NOMO-1 treated with DMSO at 0.1 percent for 48 hours (cell line): ENCODE results near the gene GPSM3.
"Not testable (repeated sequence)": the region's sequence is repeated elsewhere in the genome, so short reads cannot be mapped to it uniquely, and the experiment has no call there.

Experiments used
- DNase-seq: peaks from one replicate; lab custom pipeline; 2025; ENCODE audit not compliant: unreplicated experiment; lab: John Stamatoyannopoulos, UW

The GPSM3 gene, protein sequence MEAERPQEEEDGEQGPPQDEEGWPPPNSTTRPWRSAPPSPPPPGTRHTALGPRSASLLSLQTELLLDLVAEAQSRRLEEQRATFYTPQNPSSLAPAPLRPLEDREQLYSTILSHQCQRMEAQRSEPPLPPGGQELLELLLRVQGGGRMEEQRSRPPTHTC

GRCh38 chr6:32192608-32193039, at the start of gene GPSM3:
TSS of gene GPSM3 (minus strand) at chr6:32192643. CDS start at chr6:32192513, 130 bp downstream.
- DNase-seq, result peak; percentile 75

- no peak for DNase-seq
Observed at GRCh38 chr6:32240686-32241085, 48.2 kb upstream of the GPSM3 start.

GRCh38 chr6:32239462-32239861, 47.0 kb upstream of the GPSM3 start:
- DNase-seq, result no peak

DNA sequence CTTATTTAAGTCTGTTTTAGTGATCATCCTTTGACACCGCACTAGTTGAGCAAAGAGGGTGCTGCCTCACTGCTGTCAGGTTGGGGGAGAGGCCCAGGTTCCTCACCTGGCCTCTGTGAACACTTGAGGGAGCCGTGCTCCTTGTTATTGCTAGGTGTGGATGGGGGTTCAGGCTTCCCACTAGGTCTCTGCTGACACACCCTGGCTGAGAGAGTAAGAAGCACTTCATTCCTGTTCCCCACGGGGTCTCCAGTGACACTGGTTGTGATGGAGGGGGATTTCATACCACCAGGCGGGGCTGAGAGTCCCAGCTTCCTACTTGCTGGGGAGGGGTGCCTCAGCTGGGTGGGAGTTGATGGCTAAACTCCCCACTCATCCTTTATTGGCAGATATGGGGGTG, 42.5 kb upstream of the GPSM3 start:
- DNase-seq, result no peak

DNA sequence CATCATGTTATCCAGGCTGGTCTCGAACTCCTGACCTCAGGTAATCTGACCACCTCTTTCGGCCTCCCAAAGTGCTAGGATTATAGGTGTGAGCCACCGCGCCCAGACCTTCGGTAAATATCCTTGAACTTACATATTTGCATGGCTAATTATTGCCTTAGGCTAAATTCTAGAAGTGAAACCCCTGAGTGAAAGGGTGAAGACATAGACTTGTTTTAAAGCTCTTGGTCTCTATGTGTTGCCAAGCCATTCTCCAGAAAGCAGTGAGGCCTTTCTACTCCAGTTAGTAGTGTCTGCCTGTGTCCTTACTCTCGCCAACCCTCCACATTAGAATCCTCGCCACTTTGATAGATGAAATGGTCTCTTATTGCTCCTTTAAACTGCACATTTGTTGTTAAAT, 34.0 kb upstream of the GPSM3 start:
- no peak for DNase-seq

DNA sequence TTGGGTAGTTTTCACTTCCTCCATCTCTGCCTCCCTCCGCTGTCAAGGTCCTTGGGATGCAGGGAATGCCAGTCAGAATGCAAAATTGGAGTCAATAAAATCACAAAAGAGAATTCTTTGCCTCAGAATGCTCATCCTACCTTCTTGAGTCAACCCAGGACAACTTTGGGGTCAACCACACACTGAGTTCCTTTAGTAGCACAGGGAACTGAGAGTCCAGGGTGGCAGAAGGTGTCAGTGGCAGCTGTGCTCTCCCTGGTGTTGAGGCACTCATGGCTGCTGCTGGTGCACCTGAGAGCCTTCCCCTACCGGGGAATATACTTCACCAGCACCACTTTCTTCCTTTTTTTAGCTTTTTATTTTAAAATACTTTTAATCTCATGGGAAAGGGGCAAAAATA, 32.3 kb upstream of the GPSM3 start:
- DNase-seq, result no peak

DNA sequence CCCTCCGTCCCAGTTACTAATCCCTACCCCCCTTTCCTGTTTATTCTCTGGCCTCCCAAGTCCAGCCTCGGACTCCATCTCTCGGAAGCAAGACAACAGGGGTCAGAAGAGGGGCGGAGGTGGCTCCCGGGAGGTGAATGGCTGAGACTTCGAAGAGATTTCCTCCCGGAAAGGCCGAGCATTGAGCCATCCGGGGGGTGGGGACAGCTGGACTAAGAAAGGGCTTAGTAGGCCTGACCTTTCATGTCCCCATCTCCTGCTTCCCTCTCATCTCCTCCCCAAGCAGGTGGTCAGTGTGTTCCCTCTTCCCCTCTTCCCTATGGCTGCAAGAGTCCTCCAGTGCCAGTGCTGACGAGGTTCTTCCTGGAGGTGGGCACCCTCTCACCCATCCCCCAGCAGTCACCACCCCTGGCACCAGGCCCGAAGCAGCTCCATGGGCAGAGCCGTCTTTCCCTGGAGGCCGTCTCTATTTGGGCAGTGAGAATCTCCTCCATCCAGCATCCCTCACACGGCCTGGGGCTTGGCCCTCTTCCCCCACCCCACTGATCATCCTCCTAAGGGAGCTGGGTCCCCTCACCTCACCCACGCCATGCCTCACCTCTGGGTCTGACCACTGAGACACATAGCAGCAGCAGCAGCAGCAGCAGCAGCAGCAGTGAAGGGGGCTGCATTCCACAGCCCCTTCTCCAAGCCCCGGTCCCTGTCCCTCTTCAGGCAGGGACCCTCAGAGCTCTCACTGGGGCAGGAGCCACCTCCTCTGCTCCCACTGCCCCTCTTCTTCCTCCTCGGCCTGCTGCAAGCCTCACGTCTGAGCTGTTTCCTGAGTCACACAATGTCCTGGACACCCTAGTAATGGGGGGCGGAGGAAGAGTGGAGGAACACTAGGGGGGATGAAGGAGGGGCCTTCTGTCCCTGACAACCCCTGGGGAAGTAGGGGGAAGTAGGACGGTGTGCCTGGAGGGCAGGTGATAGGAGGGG, 31.1 kb upstream of the GPSM3 start, which contains the start of gene NOTCH4:
TSS of gene NOTCH4 (minus strand) at position 810 of the 978 bp plus-strand sequence. CDS start at position 671, 139 bp downstream.
- no peak for DNase-seq

DNA sequence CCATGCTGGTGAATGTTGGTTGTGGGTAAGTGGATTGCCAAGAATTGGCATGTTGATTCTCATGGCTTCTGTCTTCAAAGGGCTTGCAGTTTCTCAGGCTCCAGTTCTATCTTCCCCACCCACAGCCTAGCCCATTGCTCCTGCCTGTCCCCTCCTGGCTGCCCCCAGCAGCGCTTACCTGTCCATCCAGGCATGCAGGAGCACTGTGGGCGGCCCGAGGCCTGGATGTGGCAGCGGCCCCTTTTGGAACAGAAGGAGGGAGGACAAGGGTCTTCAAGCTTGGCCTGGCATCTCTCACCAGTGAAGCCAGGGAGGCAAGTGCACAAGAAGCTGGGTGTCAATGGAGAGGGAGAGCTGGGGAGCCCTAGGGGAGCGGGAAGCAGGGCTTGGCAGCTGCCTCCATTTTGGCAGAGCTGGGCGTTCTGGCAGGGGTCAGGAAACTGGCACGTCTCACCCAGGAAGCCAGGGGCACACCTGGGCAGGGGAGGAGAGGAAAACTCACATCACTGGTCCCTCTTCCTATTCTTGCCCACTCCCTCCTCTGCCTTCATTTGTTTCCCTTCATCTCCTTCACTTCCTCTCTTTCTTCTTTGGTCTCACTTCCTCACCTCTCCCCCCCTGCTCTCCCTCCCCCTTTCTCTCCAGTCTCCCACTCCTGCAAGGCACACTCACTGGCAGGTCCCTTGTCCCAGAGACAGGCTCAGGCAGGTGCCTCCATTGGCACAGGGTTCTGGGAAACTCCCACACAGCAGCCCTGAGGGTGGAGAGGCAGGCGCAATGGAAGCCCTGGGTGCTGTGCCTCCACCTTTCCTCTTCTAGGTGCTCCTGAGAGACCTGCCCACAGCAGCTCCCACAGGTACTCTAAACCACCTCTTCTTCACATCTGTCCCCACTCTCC, 30.1 kb upstream of the GPSM3 start:
- peak; percentile 35 for DNase-seq

- DNase-seq, result no peak
Observed at GRCh38 chr6:32220021-32220420, 27.6 kb upstream of the GPSM3 start.

- no peak for DNase-seq
Observed at GRCh38 chr6:32218167-32218566, 25.7 kb upstream of the GPSM3 start.

GRCh38 chr6:32216998-32217397, 24.6 kb upstream of the GPSM3 start:
- DNase-seq, result no peak

- DNase-seq, result no peak
Observed at GRCh38 chr6:32216285-32216684, 23.8 kb upstream of the GPSM3 start.

- no peak for DNase-seq
Observed at GRCh38 chr6:32215617-32216016, 23.2 kb upstream of the GPSM3 start.

GRCh38 chr6:32214126-32214525, 21.7 kb upstream of the GPSM3 start:
- peak; percentile 19 for DNase-seq

DNA sequence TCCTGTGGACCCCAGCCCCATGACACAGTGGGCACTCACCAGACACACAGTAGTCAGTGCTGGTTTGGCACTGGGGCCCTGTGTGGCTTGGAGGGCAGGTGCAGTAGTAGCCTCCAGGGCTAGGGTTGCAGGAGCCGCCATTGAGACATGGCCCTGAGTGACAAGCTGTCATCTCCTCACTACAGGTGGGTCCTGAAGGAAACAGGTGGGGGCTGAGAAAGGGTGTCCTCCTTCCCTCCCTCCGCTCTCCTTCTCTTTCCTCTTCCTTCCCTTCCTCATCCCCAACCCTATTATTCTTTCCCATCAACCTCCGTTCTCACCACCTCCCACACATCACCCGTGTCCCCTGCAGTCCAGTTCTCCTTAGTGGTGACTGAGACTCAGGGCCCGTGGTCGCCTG, 21.2 kb upstream of the GPSM3 start:
- DNase-seq, result no peak

- DNase-seq, result no peak
Observed at GRCh38 chr6:32212076-32212760, 19.8 kb upstream of the GPSM3 start.

- DNase-seq, result not testable (repeated sequence)
Observed at GRCh38 chr6:32211432-32211831, 19.0 kb upstream of the GPSM3 start.

DNA sequence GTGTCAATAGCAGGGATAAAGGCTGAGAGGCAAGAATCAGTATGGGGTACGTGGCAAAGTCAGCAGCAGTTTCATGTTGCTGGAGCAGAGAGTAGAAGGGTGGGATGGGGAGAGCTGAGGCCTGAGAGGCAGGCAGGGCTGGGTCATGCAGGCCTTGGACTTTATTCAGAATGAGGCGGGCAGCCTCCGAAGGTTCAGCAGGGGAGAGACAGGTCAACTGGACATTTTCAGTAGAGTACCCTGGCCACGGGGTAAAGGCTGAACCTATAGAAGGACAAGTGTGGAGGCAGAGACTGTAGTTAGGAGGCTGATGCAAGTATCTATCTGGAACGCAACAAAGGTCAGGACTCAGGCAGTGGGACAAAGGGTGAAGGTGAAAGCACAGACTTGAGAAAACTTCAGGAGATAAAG, 17.8 kb upstream of the GPSM3 start:
- no peak for DNase-seq

- DNase-seq, result no peak
Observed at GRCh38 chr6:32208996-32209395, 16.6 kb upstream of the GPSM3 start.

DNA sequence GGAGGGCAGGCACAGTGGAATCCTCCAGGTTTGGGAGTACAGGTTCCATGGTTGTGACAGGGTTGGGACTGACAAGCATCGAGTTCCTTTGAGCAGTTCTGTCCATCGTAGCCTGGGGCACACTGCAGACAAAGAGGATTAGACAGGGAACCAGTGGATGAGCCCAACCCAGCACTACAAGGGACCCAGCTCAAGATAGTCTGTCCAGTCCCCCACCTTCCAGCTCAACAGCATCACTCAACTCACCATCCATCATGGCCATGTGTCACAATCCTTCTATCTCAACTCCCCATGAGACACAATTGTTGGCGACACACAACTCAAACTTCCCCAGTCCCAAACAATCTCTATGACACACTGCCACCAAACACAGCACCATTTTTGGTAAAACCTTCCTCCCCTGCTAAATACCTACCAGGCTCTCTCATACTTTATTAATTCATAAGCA, 11.8 kb upstream of the GPSM3 start:
- DNase-seq, result no peak
